NB4 (cell line): ENCODE measurements around the gene NPHP4.

ENCODE experiments used
- DNase-seq: peaks from one replicate; pipeline ENCODE4 v3.0.0; 2010; ENCODE audit warnings: low read depth
- H3K4me3 ChIP-seq: one replicate; pipeline ENCODE4 v1.5.1; 2011; ENCODE audit warnings: mild to moderate bottlenecking, low read depth, low read length, moderate library complexity
- CTCF ChIP-seq: IDR thresholded peaks from one replicate; pipeline ENCODE4 v1.5.1; 2012; ENCODE audit warnings: low read depth, low read length
- MAX ChIP-seq: IDR thresholded peaks from 2 replicates; pipeline ENCODE4 v1.6.1; 2011; ENCODE audit warnings: low read depth, low read length
- MYC ChIP-seq: IDR thresholded peaks from 2 replicates; pipeline ENCODE4 v1.6.1; 2011; ENCODE audit warnings: low read depth, low read length
- POLR2A ChIP-seq: IDR thresholded peaks from 2 replicates; pipeline ENCODE4 v1.6.1; 2011; ENCODE audit warnings: mild to moderate bottlenecking; ENCODE audit not compliant: insufficient read length; ENCODE audit errors: extremely low read depth

The NPHP4 gene

GRCh38 chr1:5915587-5916571, 76.3 kb downstream of the NPHP4 start:
- DNase-seq = peak; percentile 24
- TF ChIP-seq CTCF (peak; percentile 37), POLR2A (no peak)
- no peak overlapping the region for H3K4me3 ChIP-seq

- no peak for DNase-seq
- no peak overlapping the region for H3K4me3 ChIP-seq
- TF ChIP-seq CTCF (no peak), MYC (no peak), MAX (no peak), POLR2A (no peak)
Measured at GRCh38 chr1:5914676-5915365, 77.4 kb downstream of the NPHP4 start.

GRCh38 chr1:5913876-5914275, 78.3 kb downstream of the NPHP4 start:
- no peak for DNase-seq
- no peak for TF ChIP-seq CTCF
- no peak for TF ChIP-seq MAX
- no peak for TF ChIP-seq POLR2A
- TF ChIP-seq MYC = no peak
- H3K4me3 ChIP-seq = no peak overlapping the region

- H3K4me3 ChIP-seq = no peak overlapping the region
- TF ChIP-seq CTCF (no peak), MYC (no peak), POLR2A (no peak)
- DNase-seq = no peak
Measured at GRCh38 chr1:5913078-5913845, 79.0 kb downstream of the NPHP4 start.

- TF ChIP-seq POLR2A = no peak
- H3K4me3 ChIP-seq = no peak overlapping the region
- no peak for DNase-seq
Measured at GRCh38 chr1:5911871-5912271, 80.4 kb downstream of the NPHP4 start.

- TF ChIP-seq MYC (no peak), MAX (no peak), CTCF (no peak)
- DNase-seq = no peak
- no peak overlapping the region for H3K4me3 ChIP-seq
Measured at GRCh38 chr1:5911157-5911556, 81.1 kb downstream of the NPHP4 start.
